ENCODE results near the gene TMEM132D.

TMEM132D gene

GRCh38 chr12:129279771-129280170 lies 624.1 kb downstream of the TMEM132D start:
- Histone ChIP-seq H3K9ac (ENCODE audit: low read depth, low read length) (no peak overlapping the region), H3K27me3 (ENCODE audit: control insufficient read depth, insufficient read depth, low read length) (no peaks in the 10 kb centered on the region), H3K4me3 (ENCODE audit: low read depth, low read length) (no peak overlapping the region), H3K9me3 (ENCODE audit: control insufficient read depth, insufficient read depth, low read length) (no peaks in the 10 kb centered on the region), H3K27ac (ENCODE audit: low read depth, low read length) (no peak overlapping the region), H3K4me1 (ENCODE audit: control insufficient read depth, insufficient read depth, low read length) (no peaks in the 10 kb centered on the region), H3K36me3 (ENCODE audit: control insufficient read depth, insufficient read depth, low read length) (no peaks in the 10 kb centered on the region)

DNA sequence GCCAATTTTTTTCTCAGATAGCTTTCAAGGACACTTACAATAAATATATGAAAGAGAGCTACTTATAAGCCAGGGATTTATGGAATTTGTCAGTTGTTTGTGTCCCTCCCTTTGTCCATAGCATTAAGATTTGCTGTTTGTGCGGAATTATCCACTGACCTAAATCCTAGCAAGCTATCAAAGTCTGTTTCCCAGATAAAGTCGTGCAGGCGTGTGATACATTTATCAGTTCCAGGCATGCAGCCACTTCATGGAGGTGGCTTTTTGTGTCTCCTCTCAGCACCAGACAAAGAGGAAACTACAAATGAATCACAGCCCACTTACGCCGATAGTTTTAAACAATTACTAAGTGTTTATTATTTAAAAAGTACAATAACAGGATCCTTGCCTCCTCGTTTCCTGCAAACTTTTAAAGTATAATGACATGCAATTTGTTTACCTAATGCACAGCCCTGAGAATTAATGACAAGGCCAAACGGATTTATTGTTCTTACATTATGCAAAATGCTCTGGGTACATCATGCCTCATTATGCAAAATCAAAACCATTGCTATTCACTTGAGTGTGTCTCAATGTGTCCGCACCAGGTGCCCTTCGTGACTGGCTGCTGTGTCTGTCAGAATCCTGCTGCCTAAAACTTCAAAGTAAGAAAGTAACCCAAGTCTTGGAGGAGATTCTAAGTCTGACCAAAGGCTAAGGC lies 627.3 kb downstream of the TMEM132D start:
- no peak overlapping the region for H3K27ac ChIP-seq (ENCODE audit: low read depth, low read length)
- no peak overlapping the region for H3K4me3 ChIP-seq (ENCODE audit: low read depth, low read length)
- no peaks in the 10 kb centered on the region for H3K36me3 ChIP-seq (ENCODE audit: control insufficient read depth, insufficient read depth, low read length)
- H3K27me3 ChIP-seq (ENCODE audit: control insufficient read depth, insufficient read depth, low read length), result no peaks in the 10 kb centered on the region
- no peaks in the 10 kb centered on the region for H3K9me3 ChIP-seq (ENCODE audit: control insufficient read depth, insufficient read depth, low read length)
- H3K9ac ChIP-seq (ENCODE audit: low read depth, low read length), result no peak overlapping the region
- no peaks in the 10 kb centered on the region for H3K4me1 ChIP-seq (ENCODE audit: control insufficient read depth, insufficient read depth, low read length)

- Histone ChIP-seq H3K36me3 (ENCODE audit: control insufficient read depth, insufficient read depth, low read length) (no peaks in the 10 kb centered on the region), H3K9me3 (ENCODE audit: control insufficient read depth, insufficient read depth, low read length) (no peaks in the 10 kb centered on the region), H3K9ac (ENCODE audit: low read depth, low read length) (no peak overlapping the region), H3K4me1 (ENCODE audit: control insufficient read depth, insufficient read depth, low read length) (no peaks in the 10 kb centered on the region), H3K4me3 (ENCODE audit: low read depth, low read length) (no peak overlapping the region), H3K27ac (ENCODE audit: low read depth, low read length) (no peak overlapping the region), H3K27me3 (ENCODE audit: control insufficient read depth, insufficient read depth, low read length) (no peaks in the 10 kb centered on the region)
These were observed 633.9 kb downstream of the TMEM132D start for GRCh38 chr12:129269756-129270495.

GRCh38 chr12:129258781-129259318 lies 645.0 kb downstream of the TMEM132D start:
- Histone ChIP-seq H3K9me3 (ENCODE audit: control insufficient read depth, insufficient read depth, low read length) (no peaks in the 10 kb centered on the region), H3K36me3 (ENCODE audit: control insufficient read depth, insufficient read depth, low read length) (no peaks in the 10 kb centered on the region), H3K9ac (ENCODE audit: low read depth, low read length) (no peak overlapping the region), H3K27me3 (ENCODE audit: control insufficient read depth, insufficient read depth, low read length) (no peaks in the 10 kb centered on the region), H3K27ac (ENCODE audit: low read depth, low read length) (no peak overlapping the region), H3K4me3 (ENCODE audit: low read depth, low read length) (no peak overlapping the region), H3K4me1 (ENCODE audit: control insufficient read depth, insufficient read depth, low read length) (no peaks in the 10 kb centered on the region)

GRCh38 chr12:129257524-129257923 lies 646.3 kb downstream of the TMEM132D start:
- Histone ChIP-seq H3K36me3 (ENCODE audit: control insufficient read depth, insufficient read depth, low read length) (no peaks in the 10 kb centered on the region), H3K27me3 (ENCODE audit: control insufficient read depth, insufficient read depth, low read length) (no peaks in the 10 kb centered on the region), H3K9me3 (ENCODE audit: control insufficient read depth, insufficient read depth, low read length) (no peaks in the 10 kb centered on the region), H3K9ac (ENCODE audit: low read depth, low read length) (no peak overlapping the region), H3K27ac (ENCODE audit: low read depth, low read length) (no peak overlapping the region), H3K4me3 (ENCODE audit: low read depth, low read length) (no peak overlapping the region), H3K4me1 (ENCODE audit: control insufficient read depth, insufficient read depth, low read length) (no peaks in the 10 kb centered on the region)

- H3K27ac ChIP-seq (ENCODE audit: low read depth, low read length), result no peak overlapping the region
- H3K9me3 ChIP-seq (ENCODE audit: control insufficient read depth, insufficient read depth, low read length), result no peaks in the 10 kb centered on the region
- H3K4me3 ChIP-seq (ENCODE audit: low read depth, low read length), result no peak overlapping the region
- H3K36me3 ChIP-seq (ENCODE audit: control insufficient read depth, insufficient read depth, low read length), result no peaks in the 10 kb centered on the region
- no peak overlapping the region for H3K9ac ChIP-seq (ENCODE audit: low read depth, low read length)
- no peaks in the 10 kb centered on the region for H3K4me1 ChIP-seq (ENCODE audit: control insufficient read depth, insufficient read depth, low read length)
- no peaks in the 10 kb centered on the region for H3K27me3 ChIP-seq (ENCODE audit: control insufficient read depth, insufficient read depth, low read length)
These were observed 657.2 kb downstream of the TMEM132D start for GRCh38 chr12:129246630-129247029.

DNA sequence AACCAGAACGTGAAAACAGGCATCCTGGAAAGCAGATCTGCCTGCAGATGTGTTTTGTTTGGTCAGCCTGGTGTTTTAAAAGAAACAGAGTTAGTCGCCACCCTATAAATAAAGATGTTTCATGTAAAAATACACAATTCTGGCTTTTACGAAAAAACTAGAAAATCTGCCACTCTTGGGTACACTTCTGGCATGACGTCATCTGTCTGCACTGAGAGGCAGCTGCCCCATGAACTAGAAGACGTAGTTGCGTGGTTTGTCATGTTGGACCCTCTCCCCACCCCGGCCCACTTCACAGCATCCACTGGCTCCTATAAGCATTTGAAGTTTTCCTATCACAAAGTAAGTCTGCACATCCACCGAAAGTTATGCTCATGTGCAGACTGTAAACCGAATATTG lies 658.1 kb downstream of the TMEM132D start:
- Histone ChIP-seq H3K9ac (ENCODE audit: low read depth, low read length) (no peak overlapping the region), H3K27ac (ENCODE audit: low read depth, low read length) (no peak overlapping the region), H3K36me3 (ENCODE audit: control insufficient read depth, insufficient read depth, low read length) (no peaks in the 10 kb centered on the region), H3K9me3 (ENCODE audit: control insufficient read depth, insufficient read depth, low read length) (no peaks in the 10 kb centered on the region), H3K4me3 (ENCODE audit: low read depth, low read length) (no peak overlapping the region), H3K4me1 (ENCODE audit: control insufficient read depth, insufficient read depth, low read length) (no peaks in the 10 kb centered on the region), H3K27me3 (ENCODE audit: control insufficient read depth, insufficient read depth, low read length) (no peaks in the 10 kb centered on the region)

GRCh38 chr12:129241852-129242251 lies 662.0 kb downstream of the TMEM132D start:
- no peaks in the 10 kb centered on the region for H3K9me3 ChIP-seq (ENCODE audit: control insufficient read depth, insufficient read depth, low read length)
- H3K36me3 ChIP-seq (ENCODE audit: control insufficient read depth, insufficient read depth, low read length), result no peaks in the 10 kb centered on the region
- H3K4me3 ChIP-seq (ENCODE audit: low read depth, low read length), result no peak overlapping the region
- no peak overlapping the region for H3K9ac ChIP-seq (ENCODE audit: low read depth, low read length)
- no peaks in the 10 kb centered on the region for H3K4me1 ChIP-seq (ENCODE audit: control insufficient read depth, insufficient read depth, low read length)
- no peaks in the 10 kb centered on the region for H3K27me3 ChIP-seq (ENCODE audit: control insufficient read depth, insufficient read depth, low read length)
- H3K27ac ChIP-seq (ENCODE audit: low read depth, low read length), result no peak overlapping the region

DNA sequence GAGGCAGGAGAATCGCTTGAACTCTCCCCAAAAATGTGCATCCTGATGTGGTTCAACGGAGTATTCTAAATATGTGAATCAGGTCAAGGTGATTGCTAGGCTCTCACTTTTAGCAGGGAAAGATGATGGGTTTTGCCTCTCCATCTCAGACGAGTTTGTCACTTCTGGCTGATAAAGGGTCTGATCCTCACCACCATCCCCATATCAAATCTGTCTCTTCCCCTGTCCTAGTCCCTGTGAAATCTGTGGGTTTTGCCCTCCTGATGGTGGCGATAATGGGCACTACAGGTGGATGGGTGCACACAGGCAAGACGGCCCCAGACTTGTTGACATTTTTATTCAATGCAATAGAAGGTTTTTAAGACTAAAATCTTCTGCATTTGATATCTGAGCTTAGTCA lies 665.9 kb downstream of the TMEM132D start:
- H3K36me3 ChIP-seq (ENCODE audit: control insufficient read depth, insufficient read depth, low read length), result no peaks in the 10 kb centered on the region
- H3K9me3 ChIP-seq (ENCODE audit: control insufficient read depth, insufficient read depth, low read length), result no peaks in the 10 kb centered on the region
- no peak overlapping the region for H3K4me3 ChIP-seq (ENCODE audit: low read depth, low read length)
- no peaks in the 10 kb centered on the region for H3K4me1 ChIP-seq (ENCODE audit: control insufficient read depth, insufficient read depth, low read length)
- H3K27ac ChIP-seq (ENCODE audit: low read depth, low read length), result no peak overlapping the region
- no peaks in the 10 kb centered on the region for H3K27me3 ChIP-seq (ENCODE audit: control insufficient read depth, insufficient read depth, low read length)
- H3K9ac ChIP-seq (ENCODE audit: low read depth, low read length), result no peak overlapping the region

- H3K4me1 ChIP-seq (ENCODE audit: control insufficient read depth, insufficient read depth, low read length), result no peaks in the 10 kb centered on the region
These were observed 669.6 kb downstream of the TMEM132D start for GRCh38 chr12:129234209-129234608.

GRCh38 chr12:129231491-129231890 lies 672.3 kb downstream of the TMEM132D start:
- H3K27me3 ChIP-seq (ENCODE audit: control insufficient read depth, insufficient read depth, low read length), result no peaks in the 10 kb centered on the region
- no peaks in the 10 kb centered on the region for H3K9me3 ChIP-seq (ENCODE audit: control insufficient read depth, insufficient read depth, low read length)
- no peak overlapping the region for H3K9ac ChIP-seq (ENCODE audit: low read depth, low read length)
- no peaks in the 10 kb centered on the region for H3K36me3 ChIP-seq (ENCODE audit: control insufficient read depth, insufficient read depth, low read length)
- H3K4me1 ChIP-seq (ENCODE audit: control insufficient read depth, insufficient read depth, low read length), result no peaks in the 10 kb centered on the region
- H3K4me3 ChIP-seq (ENCODE audit: low read depth, low read length), result no peak overlapping the region
- H3K27ac ChIP-seq (ENCODE audit: low read depth, low read length), result no peak overlapping the region

More at GRCh38 chr12:129234209-129234608, 669.6 kb downstream of the TMEM132D start:
- H3K9ac ChIP-seq (ENCODE audit: low read depth, low read length), result no peak overlapping the region
- no peaks in the 10 kb centered on the region for H3K9me3 ChIP-seq (ENCODE audit: control insufficient read depth, insufficient read depth, low read length)
- H3K27ac ChIP-seq (ENCODE audit: low read depth, low read length), result no peak overlapping the region
- no peaks in the 10 kb centered on the region for H3K27me3 ChIP-seq (ENCODE audit: control insufficient read depth, insufficient read depth, low read length)
- H3K4me3 ChIP-seq (ENCODE audit: low read depth, low read length), result no peak overlapping the region
- no peaks in the 10 kb centered on the region for H3K36me3 ChIP-seq (ENCODE audit: control insufficient read depth, insufficient read depth, low read length)
